GM19025 (cell line): ENCODE data around the gene MTCH1.

Experiments
- ATAC-seq: cut with Tn5 transposase; IDR thresholded peaks from one replicate; pipeline ENCODE4 v1.9.1; 2021; ENCODE audit warnings: mild to moderate bottlenecking, low read depth, moderate library complexity; ENCODE audit not compliant: unreplicated experiment

The MTCH1 gene, protein sequence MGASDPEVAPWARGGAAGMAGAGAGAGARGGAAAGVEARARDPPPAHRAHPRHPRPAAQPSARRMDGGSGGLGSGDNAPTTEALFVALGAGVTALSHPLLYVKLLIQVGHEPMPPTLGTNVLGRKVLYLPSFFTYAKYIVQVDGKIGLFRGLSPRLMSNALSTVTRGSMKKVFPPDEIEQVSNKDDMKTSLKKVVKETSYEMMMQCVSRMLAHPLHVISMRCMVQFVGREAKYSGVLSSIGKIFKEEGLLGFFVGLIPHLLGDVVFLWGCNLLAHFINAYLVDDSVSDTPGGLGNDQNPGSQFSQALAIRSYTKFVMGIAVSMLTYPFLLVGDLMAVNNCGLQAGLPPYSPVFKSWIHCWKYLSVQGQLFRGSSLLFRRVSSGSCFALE

GRCh38 chr6:36985808-36986703 lies at the start of gene MTCH1:
Gene MTCH1 (minus strand): TSS chr6:36986196. CDS start chr6:36986173, 23 bp downstream.
- peak; percentile 93 for ATAC-seq

GRCh38 chr6:37033819-37034795 lies 48.1 kb upstream of the MTCH1 start:
- ATAC-seq = no peak

GRCh38 chr6:37033255-37033654 lies 47.3 kb upstream of the MTCH1 start:
- peak; percentile 46 for ATAC-seq

GRCh38 chr6:37032239-37032638 lies 46.2 kb upstream of the MTCH1 start:
- ATAC-seq = no peak

- ATAC-seq = no peak
Measured at GRCh38 chr6:37030599-37030998, 44.6 kb upstream of the MTCH1 start.

- ATAC-seq = no peak
Measured at GRCh38 chr6:37029249-37029971, 43.4 kb upstream of the MTCH1 start.

DNA sequence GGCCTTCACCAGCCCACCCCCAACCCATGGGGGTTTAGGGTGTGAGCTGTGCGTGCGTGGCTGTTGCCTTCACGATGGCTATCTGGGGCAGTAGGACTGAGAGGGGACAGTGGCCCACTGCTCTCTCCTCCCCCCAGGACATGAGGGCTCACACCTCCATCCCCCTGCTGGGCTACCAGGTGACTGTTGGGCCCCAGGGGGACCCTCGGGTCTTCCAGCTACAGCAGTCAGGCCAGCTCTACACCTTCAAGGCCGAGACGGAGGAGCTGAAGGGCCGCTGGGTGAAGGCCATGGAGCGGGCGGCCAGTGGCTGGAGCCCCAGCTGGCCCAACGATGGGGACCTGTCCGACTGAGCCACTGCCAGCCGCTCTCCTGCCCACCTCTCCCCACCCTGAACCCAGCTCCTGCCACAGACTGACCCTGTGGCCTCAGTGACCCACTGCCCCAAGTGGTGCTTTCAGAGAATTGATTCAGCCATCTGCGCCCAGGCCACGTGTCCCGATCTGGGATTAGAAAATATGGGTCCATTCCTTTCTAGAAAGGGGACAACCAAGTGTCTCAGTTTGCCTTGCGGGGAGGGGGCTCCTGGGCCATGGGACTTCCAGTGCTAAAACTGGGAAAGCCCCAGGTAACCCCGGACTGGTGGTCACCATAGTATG lies 41.9 kb upstream of the MTCH1 start:
- ATAC-seq = no peak

- ATAC-seq = no peak
Measured at GRCh38 chr6:37027036-37027720, 41.2 kb upstream of the MTCH1 start.

DNA sequence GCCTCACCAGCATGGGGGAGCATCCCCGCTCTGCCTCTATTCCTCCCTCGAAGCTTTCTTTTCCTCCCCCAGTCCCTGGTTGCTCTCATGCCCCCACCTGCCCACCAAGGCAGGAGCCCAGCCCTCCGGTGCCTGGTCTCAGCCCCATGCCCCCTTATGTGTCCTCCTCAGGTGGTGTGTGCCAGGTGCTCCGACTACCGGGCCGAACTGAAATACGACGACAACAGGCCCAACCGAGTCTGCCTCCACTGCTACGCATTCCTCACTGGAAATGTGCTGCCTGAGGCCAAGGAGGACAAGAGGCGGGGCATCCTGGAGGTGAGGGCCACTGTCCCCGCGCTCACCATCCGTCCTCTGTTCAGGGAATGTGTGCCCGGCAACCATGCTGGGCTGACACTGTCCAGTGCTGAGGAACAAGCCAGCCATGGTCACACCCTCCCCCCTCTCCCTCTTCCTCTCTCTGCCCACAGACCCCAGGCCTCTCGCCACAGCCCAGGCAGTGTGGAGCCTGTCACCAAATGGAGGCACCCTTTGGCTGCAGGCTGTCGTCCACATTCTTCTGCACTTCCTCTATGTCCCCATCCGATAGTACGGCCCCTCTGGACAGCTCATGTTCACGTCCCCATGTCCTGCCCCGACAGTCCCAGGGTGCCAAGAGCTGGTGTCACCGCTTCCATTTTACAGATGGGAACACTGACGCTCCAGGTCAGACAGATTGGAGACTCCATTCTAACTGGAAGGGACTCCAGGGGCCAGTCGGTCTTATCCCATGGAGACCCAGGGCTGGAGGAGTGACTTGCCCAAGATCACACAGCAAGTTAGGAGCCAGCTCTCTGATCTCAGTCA lies 39.8 kb upstream of the MTCH1 start:
- ATAC-seq = no peak

DNA sequence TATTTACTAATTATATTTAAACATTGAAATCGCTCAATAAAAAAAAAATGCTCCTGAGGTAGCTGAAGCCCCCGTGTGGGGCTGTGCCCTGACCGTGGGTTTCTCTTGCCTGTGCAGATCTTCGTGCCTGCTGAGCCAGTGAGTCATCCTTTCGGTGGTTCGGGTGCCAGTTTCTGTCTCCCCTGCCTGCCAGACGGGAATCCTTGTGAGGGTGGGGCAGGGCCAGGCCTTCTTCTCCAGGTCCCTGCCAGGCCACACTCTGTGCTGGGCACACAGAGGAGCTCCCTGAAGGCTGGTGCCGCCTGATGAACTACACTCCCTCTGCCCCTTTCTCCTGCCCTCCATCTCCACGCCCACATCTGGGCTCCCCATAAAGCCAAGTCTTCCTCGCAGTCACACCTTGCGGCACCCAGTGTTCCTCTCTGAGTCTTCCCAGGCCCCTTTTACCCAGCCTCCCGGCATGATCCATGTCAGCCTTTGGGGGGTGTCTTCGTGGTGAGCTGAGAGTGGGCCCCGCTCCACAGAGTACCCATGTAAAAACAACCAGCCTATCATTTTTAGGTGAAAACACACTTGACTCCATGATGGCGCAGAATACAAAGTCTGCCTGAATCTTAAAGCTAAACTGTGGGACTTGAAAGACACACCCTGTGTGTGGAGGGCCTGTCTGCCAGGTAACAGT lies 38.8 kb upstream of the MTCH1 start:
- no peak for ATAC-seq

DNA sequence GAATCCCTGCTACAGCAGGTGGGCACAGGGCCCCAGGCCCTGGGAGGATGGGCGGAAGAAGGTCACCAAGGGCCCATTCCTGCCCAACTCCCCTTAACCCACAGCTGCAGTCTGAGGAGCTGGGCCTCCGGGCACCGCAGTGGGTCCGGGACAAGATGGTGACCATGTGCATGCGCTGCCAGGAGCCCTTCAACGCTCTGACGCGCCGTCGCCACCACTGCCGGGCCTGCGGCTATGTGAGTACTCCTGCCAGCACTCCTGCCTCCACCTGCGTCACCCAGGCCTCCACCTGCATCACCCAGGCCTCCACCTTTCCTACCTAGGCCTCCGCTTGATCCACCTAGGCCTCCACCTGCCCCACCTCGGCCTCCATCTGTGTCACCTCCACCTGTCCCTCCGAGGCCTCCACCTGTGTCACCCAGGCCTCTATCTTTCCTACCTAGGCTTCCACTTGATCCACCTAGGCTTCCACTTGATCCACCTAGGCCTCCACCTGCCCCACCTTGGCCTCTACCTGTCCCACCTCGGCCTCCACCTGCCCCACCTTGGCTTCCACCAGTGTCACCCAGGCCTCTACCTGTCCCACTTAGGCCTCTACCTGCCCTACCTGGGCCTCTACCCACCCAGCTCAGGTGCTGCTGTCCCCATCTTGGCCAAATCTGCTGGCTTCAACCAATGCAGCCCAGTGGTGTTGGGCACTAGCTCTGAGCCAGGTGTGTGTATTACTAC lies 36.3 kb upstream of the MTCH1 start:
- ATAC-seq = no peak

DNA sequence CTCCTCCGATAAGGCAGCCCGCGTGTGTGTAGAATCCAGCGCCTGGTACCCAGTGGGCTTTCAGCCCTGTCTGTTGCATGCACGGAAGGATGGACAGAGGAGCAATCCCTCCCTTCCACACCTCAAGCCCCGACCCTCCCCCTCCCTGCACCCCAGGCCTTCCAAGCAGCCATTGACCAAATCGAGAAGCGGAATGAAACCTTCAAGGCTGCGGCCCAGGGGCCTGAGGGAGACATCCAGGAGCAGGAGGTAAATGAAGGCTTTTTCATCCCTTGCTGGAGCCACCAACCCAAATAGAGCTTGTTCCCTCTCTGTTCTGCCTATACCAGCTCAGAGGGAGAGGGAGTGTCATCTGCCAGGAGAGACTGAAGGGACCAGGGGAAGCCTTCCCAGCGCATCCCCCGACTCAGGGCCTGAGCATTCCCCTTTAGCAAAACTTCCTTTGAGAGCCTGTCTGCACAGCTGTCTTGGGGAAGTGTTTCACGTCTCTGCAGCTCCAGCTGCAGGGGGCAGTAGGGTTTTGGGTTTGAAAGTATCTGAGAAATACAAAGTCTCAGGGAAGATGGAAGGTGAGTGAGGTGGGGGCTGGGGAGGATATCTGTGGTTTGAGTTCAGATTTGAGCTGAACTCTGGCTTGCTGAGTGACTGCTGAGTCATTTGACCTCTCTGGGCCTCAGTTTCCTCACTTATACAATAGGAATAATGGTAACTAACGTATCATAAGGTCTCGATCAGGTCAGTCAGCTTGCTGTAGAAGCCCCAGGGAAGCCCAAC lies 35.5 kb upstream of the MTCH1 start:
- no peak for ATAC-seq

DNA sequence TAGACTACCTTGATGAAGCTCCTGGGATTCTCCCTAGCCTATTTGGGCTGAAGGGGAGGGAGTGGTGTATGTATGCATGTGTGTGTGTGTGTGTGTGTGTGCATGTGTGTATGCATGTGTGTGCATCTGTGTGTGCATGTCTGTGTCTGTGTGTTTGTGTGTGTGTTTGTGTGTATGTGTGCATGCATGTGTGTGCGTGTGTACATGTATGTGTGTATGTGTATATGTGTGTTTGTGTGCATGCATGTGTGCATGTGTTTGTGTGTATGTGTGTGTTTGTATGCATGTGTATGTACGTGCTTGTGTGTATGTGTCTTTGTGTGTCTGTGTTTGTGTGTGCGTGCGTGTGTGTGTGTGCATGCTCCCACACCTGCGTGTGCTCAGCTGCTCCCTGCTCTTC lies 34.8 kb upstream of the MTCH1 start:
- no peak for ATAC-seq

DNA sequence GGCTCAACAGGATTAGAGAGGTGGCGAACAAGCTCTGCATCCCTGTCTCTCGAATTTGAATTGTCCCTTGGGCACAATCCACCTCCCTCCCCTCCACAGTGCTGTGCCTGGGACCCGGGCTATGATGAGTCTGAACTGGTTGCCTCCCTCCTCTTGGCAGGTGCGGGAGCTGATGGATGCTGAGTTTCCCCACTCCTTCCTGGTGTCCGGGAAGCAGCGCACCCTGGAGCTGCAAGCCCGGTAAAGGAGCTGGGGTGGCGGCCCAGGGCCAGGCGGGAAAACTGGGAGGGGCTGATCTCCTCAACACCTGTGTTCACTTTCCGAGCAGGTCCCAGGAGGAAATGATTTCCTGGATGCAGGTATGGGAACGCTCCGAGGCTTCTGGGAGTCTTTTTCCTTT lies 34.4 kb upstream of the MTCH1 start:
- no peak for ATAC-seq

- no peak for ATAC-seq
Measured at GRCh38 chr6:37019065-37019450, 33.1 kb upstream of the MTCH1 start.
